PFSK-1 (cell line): ENCODE data around the gene LILRB1.

Experiments used
- FOXP2 ChIP-seq: optimal IDR thresholded peaks from 2 replicates; pipeline ENCODE3; 2011; ENCODE audit warnings: borderline replicate concordance, control low read depth, inconsistent platforms; ENCODE audit not compliant: insufficient read depth; ENCODE audit errors: extremely low read length, extremely low read depth
- POLR2AphosphoS5 ChIP-seq: IDR thresholded peaks from 2 replicates; pipeline ENCODE4 v1.6.1; 2012; ENCODE audit warnings: low read depth, mild to moderate bottlenecking, control low read depth, low read length, moderate library complexity
- SIN3A ChIP-seq: IDR thresholded peaks from 2 replicates; pipeline ENCODE4 v1.6.1; 2012; ENCODE audit warnings: mild to moderate bottlenecking, low read length, moderate library complexity, borderline replicate concordance; ENCODE audit not compliant: insufficient read depth

DNA sequence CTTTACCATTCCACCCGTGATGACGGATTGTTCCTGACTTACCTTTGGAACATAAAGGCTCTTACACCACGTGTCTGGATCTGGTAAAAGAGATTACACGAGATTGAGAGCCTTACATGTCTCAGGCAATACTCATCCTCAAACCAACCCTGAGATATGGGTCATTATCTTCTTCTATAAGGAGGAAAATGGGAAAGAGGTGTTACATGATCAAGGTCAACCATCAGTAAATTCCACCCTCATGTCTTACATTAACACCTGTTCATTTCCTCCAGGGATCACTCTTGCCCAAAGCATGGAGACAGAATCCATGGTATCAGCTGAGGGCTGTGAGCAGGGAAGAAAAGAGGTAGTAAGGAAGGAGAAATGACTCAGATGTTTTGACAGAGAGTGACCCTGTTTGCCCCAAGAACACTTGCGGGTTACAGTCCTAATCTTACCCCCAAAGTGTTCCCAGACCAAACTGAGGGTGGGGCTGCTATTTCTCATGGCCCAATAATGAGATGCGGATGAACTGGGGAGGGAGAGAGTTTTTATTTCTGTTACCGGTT, 52.1 kb downstream of the LILRB1 start:
- TF ChIP-seq FOXP2 (no peak), POLR2AphosphoS5 (no peak), SIN3A (no peak)
